HG02571 (cell line): ENCODE data around the gene AGPAT1.
"Not testable (repeated sequence)": the region's sequence is repeated elsewhere in the genome, so short reads cannot be mapped to it uniquely, and the experiment has no call there.

ENCODE experiments used
- ATAC-seq: cut with Tn5 transposase; IDR thresholded peaks from one replicate; pipeline ENCODE4 v1.9.1; 2021; ENCODE audit warnings: mild to moderate bottlenecking, moderate library complexity; ENCODE audit not compliant: unreplicated experiment

AGPAT1 gene

GRCh38 chr6:32187725-32188380 is 12.0 kb upstream of the AGPAT1 start:
- ATAC-seq = not testable (repeated sequence)

GRCh38 chr6:32187009-32187709 is 11.3 kb upstream of the AGPAT1 start:
- no peak for ATAC-seq

- not testable (repeated sequence) for ATAC-seq
These were observed 10.4 kb upstream of the AGPAT1 start for GRCh38 chr6:32186151-32186840.

- ATAC-seq = not testable (repeated sequence)
These were observed 9.8 kb upstream of the AGPAT1 start for GRCh38 chr6:32185681-32186131.

GRCh38 chr6:32184084-32184640 is 8.3 kb upstream of the AGPAT1 start, which contains the start of gene AGER:
AGER (minus strand) TSS chr6:32184253; CDS start chr6:32184222, 31 bp downstream.
- no peak for ATAC-seq

GRCh38 chr6:32183483-32184083 is 7.7 kb upstream of the AGPAT1 start:
- ATAC-seq = no peak

- ATAC-seq = no peak
These were observed 7.1 kb upstream of the AGPAT1 start for GRCh38 chr6:32183030-32183429.

GRCh38 chr6:32182555-32182981 is 6.7 kb upstream of the AGPAT1 start:
- ATAC-seq = no peak

- ATAC-seq = no peak
These were observed 6.1 kb upstream of the AGPAT1 start for GRCh38 chr6:32181915-32182529.

- no peak for ATAC-seq
These were observed 5.3 kb upstream of the AGPAT1 start for GRCh38 chr6:32181148-32181702.

- ATAC-seq = no peak
These were observed 4.0 kb upstream of the AGPAT1 start for GRCh38 chr6:32179766-32180405.

GRCh38 chr6:32178547-32179440 is 2.9 kb upstream of the AGPAT1 start:
- no peak for ATAC-seq

GRCh38 chr6:32177788-32178546 is 2.1 kb upstream of the AGPAT1 start, which contains the start of gene RNF5:
RNF5 (plus strand) TSS chr6:32178405; CDS start chr6:32178512, 107 bp downstream.
- peak; percentile 74 for ATAC-seq

GRCh38 chr6:32177183-32177787 is 1.4 kb upstream of the AGPAT1 start:
- no peak for ATAC-seq

- ATAC-seq = no peak
These were observed 745 bp upstream of the AGPAT1 start for GRCh38 chr6:32176476-32177182.

- ATAC-seq = no peak
These were observed 568 bp downstream of the AGPAT1 start for GRCh38 chr6:32175322-32175710.

- ATAC-seq = no peak
These were observed 1.5 kb downstream of the AGPAT1 start for GRCh38 chr6:32174416-32174815.
